IMR-90 (cell line): ENCODE data around the gene SERPINA1. TPM values are rescaled to one million over a fixed set of nuclear protein-coding genes. Genes with fewer than 3 reads are reported as not detected.

ENCODE experiments used
- ATAC-seq: fragments of 200-7000 bp; cut with Tn5 transposase; 2 replicates; pipeline ENCODE4 v1.9.1; 2020; ENCODE audit warnings: low read depth, mild to moderate bottlenecking, moderate library complexity
- BruUV-seq: library from RNA; stranded (reverse); fragments of 400-500 nt; replicated peaks from 2 replicates; lab custom pipeline; 2021; lab: Mats Ljungman, UMichigan
- CTCF ChIA-PET: fragments of 300-600 bp; formaldehyde crosslinking; extraction: SDS; loops from one replicate; lab custom pipeline; 2021; ENCODE audit warnings: antibody characterized with exemption; lab: Yijun Ruan, JAX
- POLR2A ChIA-PET: fragments of 300-600 bp; sonication (Branson Sonifier 250); formaldehyde crosslinking; loops from one replicate; lab custom pipeline; 2022; ENCODE audit warnings: antibody characterized with exemption; ENCODE audit not compliant: unreplicated experiment; lab: Charles Lee
- DNase-seq: peaks from one replicate; pipeline ENCODE4 v3.0.0; 2013
- H2AFZ ChIP-seq: replicated peaks from 2 replicates; pipeline ENCODE3; 2013; ENCODE audit warnings: low read length, mild to moderate bottlenecking; ENCODE audit not compliant: poor library complexity
- H2AK5ac ChIP-seq: 2 replicates; pipeline ENCODE4 v1.6.1; 2013; ENCODE audit warnings: low read depth, low read length, inconsistent platforms
- H2AK9ac ChIP-seq: replicated peaks from 2 replicates; pipeline ENCODE3; 2013; ENCODE audit warnings: mild to moderate bottlenecking, low read depth, low read length, moderate library complexity; ENCODE audit not compliant: poor library complexity
- H2BK120ac ChIP-seq: 2 replicates; pipeline ENCODE4 v1.6.1; 2013; ENCODE audit warnings: low read depth, low read length, inconsistent platforms
- H2BK15ac ChIP-seq: 3 replicates; pipeline ENCODE4 v1.6.1; 2013; ENCODE audit warnings: low read depth, low read length, inconsistent platforms
- H2BK20ac ChIP-seq: 2 replicates; pipeline ENCODE4 v1.6.1; 2013; ENCODE audit warnings: low read depth, mild to moderate bottlenecking, inconsistent platforms, low read length, moderate library complexity
- H2BK5ac ChIP-seq: 2 replicates; pipeline ENCODE4 v1.6.1; 2013; ENCODE audit warnings: mild to moderate bottlenecking, low read depth, low read length, inconsistent platforms; ENCODE audit not compliant: poor library complexity, severe bottlenecking
- H3K14ac ChIP-seq: replicated peaks from 2 replicates; pipeline ENCODE4 v1.6.1; 2013; ENCODE audit warnings: low read depth, low read length, inconsistent platforms
- H3K18ac ChIP-seq: 2 replicates; pipeline ENCODE4 v1.6.1; 2013; ENCODE audit warnings: low read depth, low read length, control low read depth
- H3K23ac ChIP-seq: 2 replicates; pipeline ENCODE4 v1.6.1; 2013; ENCODE audit warnings: low read depth, low read length, inconsistent platforms
- H3K27ac ChIP-seq: 2 replicates; pipeline ENCODE4 v1.5.1; 2013; ENCODE audit warnings: mild to moderate bottlenecking, control low read depth, low read length; ENCODE audit not compliant: insufficient read depth
- H3K27me3 ChIP-seq: 2 replicates; pipeline ENCODE4 v1.6.1; 2013; ENCODE audit warnings: low read length; ENCODE audit not compliant: control insufficient read depth, insufficient read depth
- H3K36me3 ChIP-seq: 2 replicates; pipeline ENCODE4 v1.6.1; 2013; ENCODE audit warnings: low read length, mixed read lengths; ENCODE audit not compliant: control insufficient read depth, insufficient read depth
- H3K4ac ChIP-seq: 2 replicates; pipeline ENCODE4 v1.6.1; 2013; ENCODE audit warnings: low read depth, low read length, inconsistent platforms
- H3K4me1 ChIP-seq: 2 replicates; pipeline ENCODE4 v1.6.1; 2013; ENCODE audit warnings: low read length, mixed read lengths; ENCODE audit not compliant: control insufficient read depth, insufficient read depth
- H3K4me2 ChIP-seq: 2 replicates; pipeline ENCODE4 v1.6.1; 2013; ENCODE audit warnings: low read depth, mild to moderate bottlenecking, control low read depth, low read length, moderate library complexity
- H3K4me3 ChIP-seq: 2 replicates; pipeline ENCODE4 v1.5.1; 2013; ENCODE audit warnings: low read depth, mild to moderate bottlenecking, control low read depth, low read length, moderate library complexity; ENCODE audit not compliant: insufficient read depth
- H3K56ac ChIP-seq: 2 replicates; pipeline ENCODE4 v1.6.1; 2013; ENCODE audit warnings: low read length, inconsistent platforms; ENCODE audit not compliant: insufficient read depth; ENCODE audit errors: extremely low read depth
- H3K79me1 ChIP-seq, 2 experiments: 2 replicates each; pipeline ENCODE4 v1.6.1; 2013; ENCODE audit warnings: low read length in 2 of 2, inconsistent platforms in 1 of 2, low read depth in 1 of 2
- H3K9ac ChIP-seq: 2 replicates; pipeline ENCODE4 v1.6.1; 2013; ENCODE audit warnings: low read depth, low read length, control low read depth
- H3K9me1 ChIP-seq: 2 replicates; pipeline ENCODE4 v1.6.1; 2013; ENCODE audit warnings: low read length, inconsistent platforms; ENCODE audit not compliant: insufficient read depth
- H3K9me3 ChIP-seq: 2 replicates; pipeline ENCODE4 v1.6.1; 2013; ENCODE audit warnings: low read length; ENCODE audit not compliant: control insufficient read depth, insufficient read depth
- H4K20me1 ChIP-seq: 2 replicates; pipeline ENCODE4 v1.6.1; 2013; ENCODE audit warnings: low read length, inconsistent platforms; ENCODE audit not compliant: insufficient read depth
- H4K5ac ChIP-seq: 2 replicates; pipeline ENCODE4 v1.6.1; 2013; ENCODE audit warnings: mild to moderate bottlenecking, low read depth, low read length, control low read depth
- H4K8ac ChIP-seq, 2 experiments: 2 replicates each; pipeline ENCODE4 v1.6.1; 2013; ENCODE audit warnings: low read depth in 2 of 2, low read length in 2 of 2, control low read depth in 1 of 2, inconsistent platforms in 1 of 2
- H4K91ac ChIP-seq: 2 replicates; pipeline ENCODE4 v1.6.1; 2013; ENCODE audit warnings: low read depth, low read length, inconsistent platforms; ENCODE audit not compliant: insufficient read depth
- BHLHE40 ChIP-seq: fragments of 150-350 bp; IDR thresholded peaks from 2 replicates; pipeline ENCODE4 v1.6.1; 2016; ENCODE audit warnings: mild to moderate bottlenecking, low read depth, low read length
- CEBPB ChIP-seq: IDR thresholded peaks from 2 replicates; pipeline ENCODE4 v1.6.1; 2012; ENCODE audit warnings: low read depth, low read length, improper control_type of control experiment
- CHD1 ChIP-seq: IDR thresholded peaks from 2 replicates; pipeline ENCODE4 v1.6.1; 2012; ENCODE audit warnings: low read depth, low read length, improper control_type of control experiment
- FOS ChIP-seq: fragments of 150-350 bp; IDR thresholded peaks from 2 replicates; pipeline ENCODE4 v1.6.1; 2016; ENCODE audit warnings: low read depth, low read length
- MAFK ChIP-seq: IDR thresholded peaks from 2 replicates; pipeline ENCODE4 v1.6.1; 2012; ENCODE audit warnings: low read depth, low read length, improper control_type of control experiment
- MAZ ChIP-seq: IDR thresholded peaks from 2 replicates; pipeline ENCODE4 v1.6.1; 2012; ENCODE audit warnings: low read depth, mild to moderate bottlenecking, low read length, improper control_type of control experiment, moderate library complexity, borderline replicate concordance
- MXI1 ChIP-seq: IDR thresholded peaks from 2 replicates; pipeline ENCODE4 v1.6.1; 2012; ENCODE audit warnings: low read depth, mild to moderate bottlenecking, low read length, moderate library complexity, borderline replicate concordance
- NFE2L2 ChIP-seq: fragments of 150-350 bp; IDR thresholded peaks from 2 replicates; pipeline ENCODE4 v1.6.1; 2016; ENCODE audit warnings: low read depth, mild to moderate bottlenecking, low read length
- POLR2A ChIP-seq: IDR thresholded peaks from 2 replicates; pipeline ENCODE4 v1.6.1; 2012; ENCODE audit warnings: mild to moderate bottlenecking, low read depth, low read length
- RAD21 ChIP-seq: IDR thresholded peaks from 2 replicates; pipeline ENCODE4 v1.6.1; 2012; ENCODE audit warnings: low read length, improper control_type of control experiment
- RCOR1 ChIP-seq: IDR thresholded peaks from 2 replicates; pipeline ENCODE4 v1.6.1; 2012; ENCODE audit warnings: mild to moderate bottlenecking, low read length, improper control_type of control experiment; ENCODE audit not compliant: insufficient replicate concordance
- RFX5 ChIP-seq: IDR thresholded peaks from 2 replicates; pipeline ENCODE4 v1.8.0; 2012; ENCODE audit warnings: low read depth, mild to moderate bottlenecking, low read length, moderate library complexity
- SMC3 ChIP-seq: fragments of 150-350 bp; IDR thresholded peaks from 2 replicates; pipeline ENCODE4 v1.6.1; 2016; ENCODE audit warnings: low read depth, mild to moderate bottlenecking, antibody characterized with exemption, low read length, moderate library complexity
- WGBS, 2 experiments: methylation state at CpG; one replicate each; pipeline versions ENCODE4 v1.1.5 to v1.1.7; 2013; ENCODE audit warnings: missing lambda C conversion rate in 2 of 2; ENCODE audit not compliant: insufficient read length in 1 of 2; ENCODE audit errors: extremely low coverage in 2 of 2; 5-methylcytosine and 5-hydroxymethylcytosine counted together
- dilution Hi-C: fragments of 300-500 bp; cut with HindIII; formaldehyde crosslinking; loops from one replicate; pipeline ENCODE4 v1.14.3; 2018; ENCODE audit warnings: low sequenced_read_pairs; ENCODE audit not compliant: unreplicated experiment
- in situ Hi-C: fragments of 300-500 bp; cut with MboI; formaldehyde crosslinking; loops from 3 replicates; pipeline ENCODE4 v1.14.3; 2019; ENCODE audit warnings: low sequenced_read_pairs, inconsistent platforms, mixed read lengths
- intact Hi-C: fragments of 100-400 bp; cut with micrococcal nuclease; formaldehyde crosslinking; loops from 2 replicates; pipeline ENCODE4 v1.10.0; 2022
- polyA plus RNA-seq, 3 experiments: library from polyadenylated mRNA; depleted of rRNA; stranded (reverse); fragments of >200 nt; gene quantifications; 2 replicates each; pipeline ENCODE4 v1.2.3, GENCODE V29; 2012; ENCODE audit warnings: low replicate concordance in 1 of 3
- total RNA-seq: library from RNA; depleted of rRNA; stranded (reverse); fragments of >200 nt; gene quantifications from 2 replicates; pipeline ENCODE4 v1.2.3, GENCODE V29; 2012
- TF ChIP-seq, protein P1 (sequence below): fragments of 150-350 bp; IDR thresholded peaks from 2 replicates; pipeline ENCODE4 v1.6.1; 2016; ENCODE audit warnings: low read depth, mild to moderate bottlenecking, low read length, moderate library complexity, borderline replicate concordance
- TF ChIP-seq, protein P2 (sequence below): conservative IDR thresholded peaks from 2 replicates; pipeline ENCODE4 v1.5.1; 2012; ENCODE audit warnings: mild to moderate bottlenecking, low read depth, low read length, improper control_type of control experiment
- TF ChIP-seq, protein P3 (sequence below): fragments of 150-350 bp; IDR thresholded peaks from 2 replicates; pipeline ENCODE4 v1.6.1; 2017; ENCODE audit warnings: mild to moderate bottlenecking, antibody characterized with exemption, low read length, low read depth

The SERPINA1 gene
- total and polyA plus RNA-seq, 2 of the 4 experiments (the other 2 are of a cell fraction): 0.54 to 1.2 TPM

DNA sequence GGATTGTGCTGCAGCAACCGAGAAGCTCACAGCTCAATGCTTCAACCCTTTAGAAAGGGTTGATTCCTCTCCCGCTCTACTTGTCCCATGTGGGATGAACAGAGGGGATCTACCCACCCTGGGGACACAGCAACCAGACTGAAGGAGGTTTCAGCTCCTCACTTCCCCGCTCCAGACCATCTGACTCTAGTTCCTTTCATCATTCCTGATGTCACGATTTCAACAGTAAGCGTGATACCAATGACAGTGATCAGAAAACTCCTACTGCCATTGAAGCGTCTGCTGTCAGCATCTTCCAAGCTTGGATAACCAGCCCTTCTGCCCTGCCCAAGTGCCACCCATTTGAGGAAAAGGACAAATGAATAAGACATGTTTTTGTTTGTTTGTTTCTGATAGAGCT lies 14.3 kb downstream of the SERPINA1 start:
- Histone ChIP-seq H2BK5ac (peak overlapping the region; percentile 9), H3K14ac (peak overlapping the region; percentile 44; the same call in 1 of the 2 replicates), H2BK20ac (peak overlapping the region; percentile 80), H3K23ac (peak overlapping the region; percentile 73; the same call in 1 of the 2 replicates), H2BK15ac (peak overlapping the region; percentile 53; the same call in 1 of the 3 replicates), H3K4me2 (no peak overlapping the region), H3K4me3 (no peak overlapping the region), H2AK9ac (no peak overlapping the region), H3K36me3 (no peaks in the 10 kb centered on the region), H3K56ac (0 out of 2 replicates have a peak overlapping the region, but pooled peaks have one; percentile 7), H3K4ac (peak overlapping the region; percentile 82), H3K9ac (no peak overlapping the region), H3K27ac (peak overlapping the region; percentile 65; the same call in 1 of the 2 replicates), H3K9me1 (peaks cover 12% of the 10 kb centered on the region), H3K4me1 (peaks cover 7% of the 10 kb centered on the region), H2AK5ac (peak overlapping the region; percentile 62), H3K79me1 (no peaks in the 10 kb centered on the region), H2BK120ac (peak overlapping the region; percentile 89), H3K18ac (peak overlapping the region; percentile 19; the same call in 1 of the 2 replicates), H4K5ac (no peak overlapping the region), H4K91ac (peak overlapping the region; percentile 77), H4K8ac (peak overlapping the region; percentile 27 to 41; a peak in 1 of 4 replicates), H4K20me1 (no peaks in the 10 kb centered on the region), H2AFZ (peak overlapping the region; percentile 60), H3K27me3 (no peaks in the 10 kb centered on the region), H3K9me3 (no peaks in the 10 kb centered on the region)
- ATAC-seq: no peak
- no CpG with 5 or more reads among the region's 6 CpGs for WGBS, 2 experiments
- no TSS peak for BruUV-seq
- no peak for DNase-seq
- in situ Hi-C loops: no loop called here
- dilution Hi-C loops: no loop called here
- no peak for TF ChIP-seq FOS
- no peak for TF ChIP-seq CHD1
- TF ChIP-seq MAZ: no peak
- TF ChIP-seq RFX5: no peak
- no peak for TF ChIP-seq BHLHE40
- no peak for TF ChIP-seq MAFK
- TF ChIP-seq RAD21: no peak
- no peak for TF ChIP-seq NFE2L2
- no peak for TF ChIP-seq POLR2A
- no peak for TF ChIP-seq MXI1
- no peak for TF ChIP-seq SMC3
- TF ChIP-seq, protein P1, sequence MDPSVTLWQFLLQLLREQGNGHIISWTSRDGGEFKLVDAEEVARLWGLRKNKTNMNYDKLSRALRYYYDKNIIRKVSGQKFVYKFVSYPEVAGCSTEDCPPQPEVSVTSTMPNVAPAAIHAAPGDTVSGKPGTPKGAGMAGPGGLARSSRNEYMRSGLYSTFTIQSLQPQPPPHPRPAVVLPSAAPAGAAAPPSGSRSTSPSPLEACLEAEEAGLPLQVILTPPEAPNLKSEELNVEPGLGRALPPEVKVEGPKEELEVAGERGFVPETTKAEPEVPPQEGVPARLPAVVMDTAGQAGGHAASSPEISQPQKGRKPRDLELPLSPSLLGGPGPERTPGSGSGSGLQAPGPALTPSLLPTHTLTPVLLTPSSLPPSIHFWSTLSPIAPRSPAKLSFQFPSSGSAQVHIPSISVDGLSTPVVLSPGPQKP: no peak
- TF ChIP-seq RCOR1: no peak
- TF ChIP-seq, protein P2, sequence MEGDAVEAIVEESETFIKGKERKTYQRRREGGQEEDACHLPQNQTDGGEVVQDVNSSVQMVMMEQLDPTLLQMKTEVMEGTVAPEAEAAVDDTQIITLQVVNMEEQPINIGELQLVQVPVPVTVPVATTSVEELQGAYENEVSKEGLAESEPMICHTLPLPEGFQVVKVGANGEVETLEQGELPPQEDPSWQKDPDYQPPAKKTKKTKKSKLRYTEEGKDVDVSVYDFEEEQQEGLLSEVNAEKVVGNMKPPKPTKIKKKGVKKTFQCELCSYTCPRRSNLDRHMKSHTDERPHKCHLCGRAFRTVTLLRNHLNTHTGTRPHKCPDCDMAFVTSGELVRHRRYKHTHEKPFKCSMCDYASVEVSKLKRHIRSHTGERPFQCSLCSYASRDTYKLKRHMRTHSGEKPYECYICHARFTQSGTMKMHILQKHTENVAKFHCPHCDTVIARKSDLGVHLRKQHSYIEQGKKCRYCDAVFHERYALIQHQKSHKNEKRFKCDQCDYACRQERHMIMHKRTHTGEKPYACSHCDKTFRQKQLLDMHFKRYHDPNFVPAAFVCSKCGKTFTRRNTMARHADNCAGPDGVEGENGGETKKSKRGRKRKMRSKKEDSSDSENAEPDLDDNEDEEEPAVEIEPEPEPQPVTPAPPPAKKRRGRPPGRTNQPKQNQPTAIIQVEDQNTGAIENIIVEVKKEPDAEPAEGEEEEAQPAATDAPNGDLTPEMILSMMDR: no peak
- TF ChIP-seq CEBPB: no peak
- TF ChIP-seq, protein P3, sequence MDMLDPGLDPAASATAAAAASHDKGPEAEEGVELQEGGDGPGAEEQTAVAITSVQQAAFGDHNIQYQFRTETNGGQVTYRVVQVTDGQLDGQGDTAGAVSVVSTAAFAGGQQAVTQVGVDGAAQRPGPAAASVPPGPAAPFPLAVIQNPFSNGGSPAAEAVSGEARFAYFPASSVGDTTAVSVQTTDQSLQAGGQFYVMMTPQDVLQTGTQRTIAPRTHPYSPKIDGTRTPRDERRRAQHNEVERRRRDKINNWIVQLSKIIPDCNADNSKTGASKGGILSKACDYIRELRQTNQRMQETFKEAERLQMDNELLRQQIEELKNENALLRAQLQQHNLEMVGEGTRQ: no peak
- CTCF ChIA-PET: interaction anchor here (0.6 to 1.1 kb wide), 2 partner anchors 21 to 49 kb away, joined by 3 to 4 read pairs; no protein-coding TSS in a partner anchor
- POLR2A ChIA-PET: no interaction called here
- intact Hi-C loops: no loop called here
